Body of pancreas (tissue), 4 donors: ENCODE measurements around the gene MYO10. TPM values are rescaled to one million over a fixed set of nuclear protein-coding genes. Genes with fewer than 3 reads are reported as not detected.
A peak's percentile ranks its signal among the peaks of the same experiment; 100 is the strongest.

Experiments
- ATAC-seq: fragments of 150-250 bp; one replicate; pipeline ENCODE4 v1.9.1; 2016
- DNase-seq, 4 donors: peaks; one replicate each; pipeline ENCODE4 v3.0.0-alpha.2; 2019
- H3K27ac ChIP-seq, 4 donors: fragments of 200-600 bp; sonication (generic); 1 replicate in 3 of 4; 2 replicates in 1 of 4; pipeline versions ENCODE4 v1.5.1 to v1.6.1; 2016 to 2019; ENCODE audit warnings: mild to moderate bottlenecking in 1 of 4, mixed read lengths in 1 of 4, moderate library complexity in 1 of 4
- H3K27me3 ChIP-seq, 2 donors: fragments of 200-600 bp; sonication (generic); one replicate each; pipeline ENCODE4 v1.6.0; 2016; ENCODE audit warnings: mild to moderate bottlenecking in 1 of 2
- H3K36me3 ChIP-seq, 2 donors: fragments of 200-600 bp; sonication (generic); replicated peaks in 1 of 2; 2 replicates each; pipeline ENCODE4 v1.5.1; 2016; ENCODE audit warnings: low read depth in 2 of 2; ENCODE audit not compliant: insufficient read depth in 1 of 2
- H3K4me1 ChIP-seq: fragments of 200-600 bp; sonication (generic); one replicate; pipeline ENCODE4 v1.6.0; 2016
- H3K4me3 ChIP-seq, 2 donors: fragments of 200-600 bp; sonication (generic); 1 replicate in 1 of 2; 2 replicates in 1 of 2; pipeline ENCODE4 v1.5.1; 2016 to 2019
- H3K9me3 ChIP-seq, 3 donors: fragments of 200-600 bp; sonication (generic); 1 replicate in 2 of 3; 2 replicates in 1 of 3; pipeline ENCODE4 v1.5.1; 2016
- CTCF ChIP-seq, 7 experiments: fragments of 450-650 bp in 4 of 7; fragments of 200-600 bp in 3 of 7; sonication (generic) in 3 of 7; IDR thresholded peaks; one replicate each; pipeline ENCODE4 v1.5.1; 2016 to 2019; ENCODE audit warnings: antibody characterized with exemption in 7 of 7
- POLR2A ChIP-seq, 3 donors: fragments of 450-650 bp; IDR thresholded peaks; one replicate each; pipeline ENCODE4 v1.6.1; 2016; ENCODE audit warnings: antibody characterized with exemption in 3 of 3, mild to moderate bottlenecking in 2 of 3
- WGBS, 2 donors: methylation state at CpG; one replicate each; pipeline ENCODE4 v1.1.5; 2017; 5-methylcytosine and 5-hydroxymethylcytosine counted together
- intact Hi-C: fragments of 100-400 bp; cut with DNase I; formaldehyde crosslinking; loops from one replicate; pipeline ENCODE4 v1.15.1; 2023
- total RNA-seq, 2 donors: library from RNA; depleted of rRNA; stranded (reverse); fragments of >200 nt; gene quantifications; one replicate each; pipeline ENCODE4 v1.1.0, GENCODE V29; 2016

Gene MYO10
- total RNA-seq, 2 donors from 2014 or later = 35.8 to 162 TPM

GRCh38 chr5:16865151-16865550, 70.9 kb downstream of the MYO10 start:
- Histone ChIP-seq H3K36me3 (no peaks in the 10 kb centered on the region), H3K27me3 (no peaks in the 10 kb centered on the region), H3K4me1 (peaks cover 38% of the 10 kb centered on the region), H3K27ac (no peak overlapping the region), H3K4me3 (no peak overlapping the region), H3K9me3 (no peaks in the 10 kb centered on the region)
- intact Hi-C loops = no loop called here
- TF ChIP-seq CTCF (IDR thresholded peaks at IDR 0.05) = no peak
- TF ChIP-seq POLR2A (IDR thresholded peaks at IDR 0.05) = no peak
- no peak for DNase-seq
- WGBS, 2 donors = 80 to 88% methylated on average over 8 of the region's 8 CpGs
- ATAC-seq = no peak

- Histone ChIP-seq H3K27me3 (no peaks in the 10 kb centered on the region), H3K4me3 (no peak overlapping the region), H3K4me1 (peaks cover 38% of the 10 kb centered on the region), H3K27ac (no peak overlapping the region), H3K9me3 (no peaks in the 10 kb centered on the region), H3K36me3 (no peaks in the 10 kb centered on the region)
- no peak for ATAC-seq
- DNase-seq = no peak
- intact Hi-C loops = no loop called here
- TF ChIP-seq POLR2A (IDR thresholded peaks at IDR 0.05) (no peak), CTCF (IDR thresholded peaks at IDR 0.05) (no peak)
- WGBS, 2 donors = 69 to 81% methylated on average over 4 of the region's 4 CpGs
These were observed 71.4 kb downstream of the MYO10 start for GRCh38 chr5:16864631-16865131.

GRCh38 chr5:16863469-16863946, 72.6 kb downstream of the MYO10 start:
- ATAC-seq (no peak), DNase-seq (no peak)
- H3K9me3 ChIP-seq = no peaks in the 10 kb centered on the region
- H3K27me3 ChIP-seq = no peaks in the 10 kb centered on the region
- no peaks in the 10 kb centered on the region for H3K36me3 ChIP-seq
- intact Hi-C loops = no loop called here
- H3K27ac ChIP-seq = peak overlapping the region in 1 of 4 donors; percentile 21
- H3K4me1 ChIP-seq = peaks cover 38% of the 10 kb centered on the region
- 82 to 90% methylated on average over 5 of the region's 5 CpGs for WGBS, 2 donors
- TF ChIP-seq CTCF (IDR thresholded peaks at IDR 0.05) = no peak
- TF ChIP-seq POLR2A (IDR thresholded peaks at IDR 0.05) = no peak
- no peak overlapping the region for H3K4me3 ChIP-seq

GRCh38 chr5:16862777-16863176, 73.3 kb downstream of the MYO10 start:
- TF ChIP-seq POLR2A (IDR thresholded peaks at IDR 0.05) = no peak
- no peak for TF ChIP-seq CTCF (IDR thresholded peaks at IDR 0.05)
- H3K4me1 ChIP-seq = peaks cover 43% of the 10 kb centered on the region
- no peaks in the 10 kb centered on the region for H3K9me3 ChIP-seq
- 46 to 66% methylated on average over 3 of the region's 3 CpGs for WGBS, 2 donors
- intact Hi-C loops = no loop called here
- no peaks in the 10 kb centered on the region for H3K36me3 ChIP-seq
- H3K4me3 ChIP-seq = no peak overlapping the region
- ATAC-seq = no peak
- H3K27ac ChIP-seq = peak overlapping the region in 3 of 4 donors; percentile 6 to 8 (median 8)
- no peaks in the 10 kb centered on the region for H3K27me3 ChIP-seq
- DNase-seq = peak in 1 of 4 donors; percentile 37

GRCh38 chr5:16859346-16859745, 76.7 kb downstream of the MYO10 start:
- TF ChIP-seq CTCF (IDR thresholded peaks at IDR 0.05) (no peak), POLR2A (IDR thresholded peaks at IDR 0.05) (no peak)
- intact Hi-C loops = no loop called here
- H3K4me3 ChIP-seq = no peak overlapping the region
- H3K4me1 ChIP-seq = peaks cover 46% of the 10 kb centered on the region
- H3K9me3 ChIP-seq = no peaks in the 10 kb centered on the region
- H3K27ac ChIP-seq = no peak overlapping the region
- ATAC-seq (no peak), DNase-seq (no peak)
- H3K27me3 ChIP-seq = no peaks in the 10 kb centered on the region
- no peaks in the 10 kb centered on the region for H3K36me3 ChIP-seq
